H1 (cell line): ENCODE data around the gene KRT8. TPM values are rescaled to one million over a fixed set of nuclear protein-coding genes. Genes with fewer than 3 reads are reported as not detected.

ENCODE experiments used
- ASH2L ChIP-seq: fragments of 200-600, 300-600 bp; sonication (generic); IDR thresholded peaks from one replicate; pipeline ENCODE4 v1.7.1; 2017; ENCODE audit warnings: low read length
- CBX5 ChIP-seq: fragments of 300-800, 300-1000 bp; sonication (generic); IDR thresholded peaks from 2 replicates; pipeline ENCODE4 v1.7.1; 2016; ENCODE audit warnings: antibody characterized with exemption, low read length, low read depth
- CEBPB ChIP-seq: IDR thresholded peaks from 2 replicates; pipeline ENCODE4 v1.6.1; 2012; ENCODE audit warnings: low read depth, low read length
- CHD2 ChIP-seq: IDR thresholded peaks from 2 replicates; pipeline ENCODE4 v1.6.1; 2012; ENCODE audit warnings: low read length, improper control_type of control experiment
- CHD7 ChIP-seq: fragments of 300-600 bp; sonication (generic); IDR thresholded peaks from 2 replicates; pipeline ENCODE4 v1.7.1; 2012; ENCODE audit warnings: low read length, moderate library complexity, mild to moderate bottlenecking, inconsistent platforms; ENCODE audit not compliant: insufficient replicate concordance
- HDAC6 ChIP-seq: IDR thresholded peaks from one replicate; pipeline ENCODE4 v1.7.1; 2012; ENCODE audit warnings: low read depth, mild to moderate bottlenecking, inconsistent platforms, low read length, moderate library complexity
- JUND ChIP-seq: IDR thresholded peaks from 2 replicates; pipeline ENCODE4 v1.6.1; 2011; ENCODE audit warnings: mild to moderate bottlenecking, improper control_type of control experiment, low read length
- KDM5A ChIP-seq: fragments of 200-600 bp; IDR thresholded peaks from 2 replicates; pipeline ENCODE4 v1.7.1; 2012; ENCODE audit warnings: mild to moderate bottlenecking, low read length, inconsistent platforms, mixed read lengths
- SP1 ChIP-seq: IDR thresholded peaks from 2 replicates; pipeline ENCODE4 v1.6.1; 2011; ENCODE audit warnings: low read depth, low read length
- SRF ChIP-seq: IDR thresholded peaks from 2 replicates; pipeline ENCODE4 v1.6.1; 2011; ENCODE audit warnings: mild to moderate bottlenecking, low read depth, low read length, moderate library complexity
- polyA plus RNA-seq, 7 experiments: library from polyadenylated mRNA; depleted of rRNA in 3 of 7; stranded (reverse) in 5 of 7; unstranded in 2 of 7; fragments of >200 nt in 5 of 7; fragments of 200-250 nt in 2 of 7; gene quantifications; 1 replicate in 5 of 7; 2 replicates in 1 of 7; 4 replicates in 1 of 7; pipeline versions ENCODE4 v1.2.1 to v1.2.3, GENCODE V29; 2011 to 2013; ENCODE audit warnings: missing spikeins in 2 of 7, mixed read lengths in 2 of 7
- total RNA-seq: library from RNA; stranded (reverse); fragmentation: NEBNext Ultra II Directional; extraction: Animal tissue kit (Norgen Biotek cat#: 25700); gene quantifications from 2 replicates; pipeline ENCODE4 v1.2.1, GENCODE V29; 2021

The KRT8 gene
- total and polyA plus RNA-seq, 2 of the 8 experiments (the other 6 are each of a cell fraction or from before 2014, with no cell fraction given), result 280 to 290 TPM

GRCh38 chr12:52879394-52880351 is 25.2 kb downstream of the KRT8 start (continued):
- no peak for TF ChIP-seq CHD7
- TF ChIP-seq SP1, result no peak
- no peak for TF ChIP-seq JUND
- peak; percentile 12 for TF ChIP-seq ASH2L
- no peak for TF ChIP-seq CBX5
- no peak for TF ChIP-seq CEBPB
- TF ChIP-seq HDAC6, result no peak
- no peak for TF ChIP-seq CHD2
- no peak for TF ChIP-seq KDM5A
- no peak for TF ChIP-seq SRF
